Measurements from ENCODE around the gene TAMM41. TPM values are rescaled to one million over a fixed set of nuclear protein-coding genes. Genes with fewer than 3 reads are reported as not detected.

Gene TAMM41
- total and polyA plus RNA-seq, 2 donors (not counting 1 experiment from before 2014, with no cell fraction given): 36.1 to 52.3 TPM

DNA sequence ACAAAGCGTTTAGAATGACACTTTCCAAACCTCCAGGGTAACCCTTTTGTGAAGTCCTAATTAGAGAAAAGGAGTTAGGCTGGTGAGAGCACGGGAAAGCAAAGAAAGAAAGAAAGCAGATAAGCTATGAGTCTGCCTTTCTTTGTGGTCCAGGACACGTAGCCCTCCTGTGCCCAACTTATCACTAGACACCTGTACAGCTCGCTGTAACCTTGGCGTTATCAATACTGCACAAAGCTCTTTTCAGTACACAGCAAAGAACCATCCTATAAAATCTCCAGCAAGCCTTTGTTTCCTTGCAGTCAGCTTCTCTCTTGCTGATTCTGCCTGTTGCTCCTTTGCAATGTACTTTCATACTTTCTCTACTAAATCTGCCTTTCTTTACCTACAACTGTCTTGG, 6.8 kb upstream of the TAMM41 start:
- 83% methylated on average over 4 of the region's 5 CpGs for WGBS (ENCODE audit: insufficient coverage)
- Histone ChIP-seq H3K4me2 (replicated peaks; ENCODE audit: low read depth, low read length, poor library complexity, severe bottlenecking) (no peak overlapping the region), H3K36me3 (replicated peaks in 1 of 2; ENCODE audit: control extremely low read depth in 1 of 2, control insufficient read depth in 1 of 2, extremely low read depth in 1 of 2, insufficient read depth in 2 of 2, low read length in 1 of 2) (no peaks in the 10 kb centered on the region), H3K4me3 (ENCODE audit: control extremely low read depth in 1 of 5, extremely low read depth in 1 of 5, insufficient read depth in 1 of 5, low read depth in 2 of 5, low read length in 4 of 5) (no peak overlapping the region), H4K20me1 (ENCODE audit: control insufficient read depth, insufficient read depth, low read length, poor library complexity, severe bottlenecking) (no peaks in the 10 kb centered on the region), H3K9ac (ENCODE audit: low read length) (no peak overlapping the region), H2AFZ (ENCODE audit: insufficient read depth, low read depth, low read length, poor library complexity, severe bottlenecking) (no peak overlapping the region), H3K27me3 (replicated peaks in 1 of 4; ENCODE audit: control extremely low read depth in 1 of 4, control insufficient read depth in 3 of 4, insufficient read depth in 4 of 4, low read length in 3 of 4) (peaks cover 0 to 8% (median 2%) of the 10 kb centered on the region in 4 experiments), H3K9me3 (ENCODE audit: control extremely low read depth in 1 of 3, control insufficient read depth in 2 of 3, insufficient read depth in 1 of 3, low read length in 2 of 3) (peaks cover 0 to 2% (median 0%) of the 10 kb centered on the region in 3 donors), H3K79me2 (ENCODE audit: control insufficient read depth, insufficient read depth, low read length) (no peaks in the 10 kb centered on the region), H3K4me1 (ENCODE audit: control insufficient read depth in 2 of 2, insufficient read depth in 2 of 2, low read length in 2 of 2) (no peaks in the 10 kb centered on the region), H3K27ac (ENCODE audit: low read length in 2 of 2) (no peak overlapping the region)
- no peak for TF ChIP-seq EZH2 (IDR thresholded peaks at IDR 0.05; ENCODE audit: borderline replicate concordance, insufficient read depth, low read depth, low read length, poor library complexity, severe bottlenecking)
- TF ChIP-seq, protein P1, sequence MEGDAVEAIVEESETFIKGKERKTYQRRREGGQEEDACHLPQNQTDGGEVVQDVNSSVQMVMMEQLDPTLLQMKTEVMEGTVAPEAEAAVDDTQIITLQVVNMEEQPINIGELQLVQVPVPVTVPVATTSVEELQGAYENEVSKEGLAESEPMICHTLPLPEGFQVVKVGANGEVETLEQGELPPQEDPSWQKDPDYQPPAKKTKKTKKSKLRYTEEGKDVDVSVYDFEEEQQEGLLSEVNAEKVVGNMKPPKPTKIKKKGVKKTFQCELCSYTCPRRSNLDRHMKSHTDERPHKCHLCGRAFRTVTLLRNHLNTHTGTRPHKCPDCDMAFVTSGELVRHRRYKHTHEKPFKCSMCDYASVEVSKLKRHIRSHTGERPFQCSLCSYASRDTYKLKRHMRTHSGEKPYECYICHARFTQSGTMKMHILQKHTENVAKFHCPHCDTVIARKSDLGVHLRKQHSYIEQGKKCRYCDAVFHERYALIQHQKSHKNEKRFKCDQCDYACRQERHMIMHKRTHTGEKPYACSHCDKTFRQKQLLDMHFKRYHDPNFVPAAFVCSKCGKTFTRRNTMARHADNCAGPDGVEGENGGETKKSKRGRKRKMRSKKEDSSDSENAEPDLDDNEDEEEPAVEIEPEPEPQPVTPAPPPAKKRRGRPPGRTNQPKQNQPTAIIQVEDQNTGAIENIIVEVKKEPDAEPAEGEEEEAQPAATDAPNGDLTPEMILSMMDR (IDR thresholded peaks at IDR 0.05): no peak
- no peak overlapping the region for H3K4me3 Mint-ChIP-seq
- intact Hi-C loops (cut with micrococcal nuclease): no loop called here
- ATAC-seq (ENCODE audit: low read depth) (no peak), DNase-seq (no peak)
- peaks cover 41% of the 10 kb centered on the region for H3K27me3 Mint-ChIP-seq
- no peaks in the 10 kb centered on the region for H3K4me1 Mint-ChIP-seq
- no peak overlapping the region for H3K27ac Mint-ChIP-seq
- no peaks in the 10 kb centered on the region for H3K9me3 Mint-ChIP-seq (ENCODE audit: insufficient read depth)
- POLR2A ChIA-PET: no interaction called here
- CTCF ChIA-PET: interaction anchor here (0.8 kb wide), 1 partner anchor 626 kb away, joined by 3 read pairs; no protein-coding TSS in a partner anchor

DNA sequence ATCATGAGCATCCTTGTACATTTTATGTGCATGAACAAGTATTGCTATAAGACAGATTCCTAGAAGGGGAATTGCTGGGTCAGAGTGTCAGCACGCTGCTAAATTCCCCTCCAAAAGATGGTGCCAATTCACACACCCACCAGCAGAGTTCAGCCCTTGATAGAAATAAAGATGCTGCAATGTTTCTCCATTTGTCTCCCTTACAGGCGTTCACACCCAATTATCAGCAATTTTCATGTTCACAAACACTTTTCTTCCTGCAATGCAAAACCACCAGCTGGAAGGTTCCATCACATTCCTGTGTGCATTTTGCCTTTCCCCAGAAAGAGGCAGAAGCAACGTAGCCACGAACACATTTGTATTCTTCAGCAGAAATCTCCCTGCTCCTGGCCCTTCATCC, 3.3 kb upstream of the TAMM41 start:
- DNase-seq: no peak
- peaks cover 30% of the 10 kb centered on the region for H3K4me1 Mint-ChIP-seq
- peaks cover 20 to 24% of the 10 kb centered on the region in 2 donors for H3K4me1 ChIP-seq (ENCODE audit: control insufficient read depth in 2 of 2, insufficient read depth in 2 of 2, low read length in 2 of 2)
- H3K27ac ChIP-seq (ENCODE audit: low read length in 2 of 2): no peak overlapping the region
- H3K36me3 ChIP-seq (replicated peaks in 1 of 2; ENCODE audit: control extremely low read depth in 1 of 2, control insufficient read depth in 1 of 2, extremely low read depth in 1 of 2, insufficient read depth in 2 of 2, low read length in 1 of 2): no peaks in the 10 kb centered on the region
- H2AFZ ChIP-seq (ENCODE audit: insufficient read depth, low read depth, low read length, poor library complexity, severe bottlenecking): no peak overlapping the region
- POLR2A ChIA-PET: no interaction called here
- WGBS (ENCODE audit: insufficient coverage): 100% methylated on average over 2 of the region's 4 CpGs
- H3K27me3 ChIP-seq (replicated peaks in 1 of 4; ENCODE audit: control extremely low read depth in 1 of 4, control insufficient read depth in 3 of 4, insufficient read depth in 4 of 4, low read length in 3 of 4): peaks cover 0 to 8% (median 2%) of the 10 kb centered on the region in 4 experiments
- H3K9ac ChIP-seq (ENCODE audit: low read length): no peak overlapping the region
- TF ChIP-seq, protein P1 (IDR thresholded peaks at IDR 0.05): no peak
- no peak for TF ChIP-seq EZH2 (IDR thresholded peaks at IDR 0.05; ENCODE audit: borderline replicate concordance, insufficient read depth, low read depth, low read length, poor library complexity, severe bottlenecking)
- H3K9me3 Mint-ChIP-seq (ENCODE audit: insufficient read depth): no peaks in the 10 kb centered on the region
- peaks cover 23% of the 10 kb centered on the region for H3K27me3 Mint-ChIP-seq
- no peak overlapping the region for H3K4me3 Mint-ChIP-seq
- H3K4me3 ChIP-seq (ENCODE audit: control extremely low read depth in 1 of 5, extremely low read depth in 1 of 5, insufficient read depth in 1 of 5, low read depth in 2 of 5, low read length in 4 of 5): no peak overlapping the region
- H3K27ac Mint-ChIP-seq: no peak overlapping the region
- ATAC-seq (ENCODE audit: low read depth): no peak
- intact Hi-C loops (cut with micrococcal nuclease): no loop called here
- CTCF ChIA-PET: no interaction called here
- H3K9me3 ChIP-seq (ENCODE audit: control extremely low read depth in 1 of 3, control insufficient read depth in 2 of 3, insufficient read depth in 1 of 3, low read length in 2 of 3): peaks cover 0 to 2% (median 0%) of the 10 kb centered on the region in 3 donors
- peaks cover 22% of the 10 kb centered on the region for H3K79me2 ChIP-seq (ENCODE audit: control insufficient read depth, insufficient read depth, low read length)
- no peaks in the 10 kb centered on the region for H4K20me1 ChIP-seq (ENCODE audit: control insufficient read depth, insufficient read depth, low read length, poor library complexity, severe bottlenecking)
- H3K4me2 ChIP-seq (replicated peaks; ENCODE audit: low read depth, low read length, poor library complexity, severe bottlenecking): no peak overlapping the region

Measured in B cell (primary cell).